HFFc6 (cell line): Measurements from ENCODE around the gene LAMA5. TPM values are rescaled to one million over a fixed set of nuclear protein-coding genes. Genes with fewer than 3 reads are reported as not detected.

Experiments
- DNase-seq: peaks from one replicate; pipeline ENCODE4 v3.0.0-alpha.2; 2018
- H3K27ac Mint-ChIP-seq: 2 replicates; pipeline ENCODE4 v1.8.0; 2020; ENCODE audit warnings: mild to moderate bottlenecking, mixed read lengths
- H3K27me3 Mint-ChIP-seq: 2 replicates; pipeline ENCODE4 v1.8.0; 2021; ENCODE audit warnings: mild to moderate bottlenecking, moderate library complexity, mixed read lengths; ENCODE audit not compliant: insufficient read depth
- H3K36me3 Mint-ChIP-seq: 2 replicates; pipeline ENCODE4 v1.8.0; 2021; ENCODE audit warnings: low read depth, mixed read lengths
- H3K4me1 Mint-ChIP-seq: 2 replicates; pipeline ENCODE4 v1.8.0; 2020; ENCODE audit warnings: low read depth, mixed read lengths
- H3K4me3 Mint-ChIP-seq: 2 replicates; pipeline ENCODE4 v1.8.0; 2020; ENCODE audit warnings: mild to moderate bottlenecking, moderate library complexity, mixed read lengths
- H3K9me3 Mint-ChIP-seq: 2 replicates; pipeline ENCODE4 v1.8.0; 2020; ENCODE audit warnings: mild to moderate bottlenecking, mixed read lengths
- CTCF ChIP-seq: fragments of 200-600 bp; sonication (generic); IDR thresholded peaks from 2 replicates; pipeline ENCODE4 v1.5.0; 2021; ENCODE audit warnings: antibody characterized with exemption, mild to moderate bottlenecking
- total RNA-seq, 6 experiments: library from RNA; stranded (reverse); fragmentation: NEBNext Ultra II Directional; extraction: Animal tissue kit (Norgen Biotek cat#: 25700); gene quantifications; 2 replicates in 1 of 6; 3 replicates in 5 of 6; pipeline ENCODE4 v1.2.3, GENCODE V29; 2021

Gene LAMA5
- total RNA-seq, 6 experiments from 2014 or later, result 1.2 to 2.4 (median 1.5) TPM

- Mint-ChIP-seq H3K4me3 (no peak overlapping the region), H3K9me3 (peaks cover 11% of the 10 kb centered on the region), H3K27me3 (peaks cover 4% of the 10 kb centered on the region; the same call in 1 of the 2 replicates), H3K27ac (no peak overlapping the region), H3K4me1 (peaks cover 1% of the 10 kb centered on the region; the same call in 1 of the 2 replicates), H3K36me3 (peaks cover 10% of the 10 kb centered on the region)
- no peak for TF ChIP-seq CTCF
- DNase-seq, result no peak
These were observed 16.3 kb downstream of the LAMA5 start for GRCh38 chr20:62350629-62351422.

DNA sequence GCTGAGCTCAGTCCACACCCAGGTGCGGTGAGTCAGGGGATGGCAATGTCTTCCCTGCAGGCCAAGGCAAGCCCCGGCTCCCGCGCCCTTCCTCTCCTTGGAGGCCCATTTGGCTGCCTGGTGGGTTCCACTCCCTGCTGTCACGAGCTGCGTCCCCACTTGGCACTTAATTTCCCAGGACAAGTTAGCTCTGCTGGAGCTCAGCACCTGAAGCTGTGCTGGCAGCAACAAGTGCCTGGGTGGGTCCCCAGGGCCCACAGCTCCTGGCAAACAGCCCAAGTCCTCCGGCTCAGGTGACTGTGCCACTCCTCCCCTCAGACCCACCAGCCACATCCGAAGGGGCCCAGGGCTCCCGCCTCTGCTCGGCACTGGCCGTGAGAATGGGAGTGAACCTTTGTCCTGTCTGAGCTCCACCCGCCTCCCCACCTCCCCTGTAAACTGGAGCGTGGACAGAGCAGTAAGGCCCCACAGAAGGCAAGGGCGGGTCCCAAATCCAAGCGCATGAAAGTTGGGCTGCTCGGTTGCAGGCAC, 16.9 kb downstream of the LAMA5 start:
- no peak overlapping the region for H3K4me3 Mint-ChIP-seq
- no peak overlapping the region for H3K27ac Mint-ChIP-seq
- TF ChIP-seq CTCF, result no peak
- DNase-seq, result no peak
- H3K9me3 Mint-ChIP-seq, result peaks cover 11% of the 10 kb centered on the region
- H3K4me1 Mint-ChIP-seq, result no peaks in the 10 kb centered on the region
- peaks cover 4% of the 10 kb centered on the region; the same call in 1 of the 2 replicates for H3K27me3 Mint-ChIP-seq
- H3K36me3 Mint-ChIP-seq, result peaks cover 10% of the 10 kb centered on the region

DNA sequence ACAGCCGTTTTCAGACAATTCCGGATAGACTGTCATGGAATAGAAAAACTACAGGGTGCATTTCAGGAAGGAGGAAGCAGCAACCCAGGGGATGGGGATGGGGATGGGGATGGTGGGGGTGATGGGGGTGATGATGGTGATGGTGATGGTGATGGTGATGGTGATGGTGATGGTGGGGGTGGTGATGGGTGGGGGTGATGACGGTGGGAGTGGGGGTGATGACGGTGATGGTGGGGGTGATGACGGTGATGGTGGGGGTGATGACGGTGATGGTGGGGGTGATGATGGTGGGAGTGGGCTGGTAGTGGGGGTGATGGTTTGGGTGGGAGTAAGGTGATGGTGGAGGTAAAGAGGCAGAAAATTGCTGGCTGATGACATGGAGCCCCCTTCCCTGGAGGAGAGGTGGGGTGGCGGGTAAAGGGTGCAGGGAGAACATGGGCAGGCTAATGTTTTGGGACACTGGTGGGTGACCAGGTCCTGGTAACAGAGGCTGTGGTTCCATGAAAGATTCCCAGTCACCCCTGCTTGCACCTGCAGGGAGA, 17.5 kb downstream of the LAMA5 start:
- Mint-ChIP-seq H3K27me3 (peaks cover 4% of the 10 kb centered on the region; the same call in 1 of the 2 replicates), H3K27ac (no peak overlapping the region), H3K4me3 (no peak overlapping the region), H3K4me1 (no peaks in the 10 kb centered on the region), H3K36me3 (peaks cover 10% of the 10 kb centered on the region), H3K9me3 (peaks cover 11% of the 10 kb centered on the region)
- no peak for DNase-seq
- no peak for TF ChIP-seq CTCF

- Mint-ChIP-seq H3K4me1 (no peaks in the 10 kb centered on the region), H3K9me3 (peaks cover 11% of the 10 kb centered on the region), H3K27me3 (peaks cover 4% of the 10 kb centered on the region; the same call in 1 of the 2 replicates), H3K27ac (no peak overlapping the region), H3K4me3 (no peak overlapping the region), H3K36me3 (peaks cover 10% of the 10 kb centered on the region)
- DNase-seq, result no peak
- no peak for TF ChIP-seq CTCF
These were observed 18.5 kb downstream of the LAMA5 start for GRCh38 chr20:62348604-62349003.

DNA sequence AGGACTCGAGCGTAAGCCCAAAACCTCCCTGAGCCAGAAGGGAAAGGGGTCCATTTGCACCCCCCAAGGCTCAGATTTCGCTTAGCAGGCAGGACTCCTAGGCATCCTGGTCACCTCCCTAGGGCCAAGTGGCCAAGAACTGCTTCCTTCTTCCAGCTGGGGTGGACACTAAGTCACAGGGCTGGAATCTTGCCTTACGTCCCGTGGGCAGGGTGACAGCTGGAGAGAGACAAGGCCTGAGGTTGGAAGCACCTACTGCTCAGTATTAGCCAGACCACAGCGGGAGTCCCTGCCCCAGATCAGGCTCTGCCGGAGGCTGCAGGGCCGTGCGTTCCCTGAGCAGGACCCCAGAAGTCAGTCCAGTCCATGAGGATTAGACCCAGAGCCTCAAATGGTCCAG, 19.7 kb downstream of the LAMA5 start:
- Mint-ChIP-seq H3K9me3 (peaks cover 11% of the 10 kb centered on the region), H3K27ac (no peak overlapping the region), H3K4me1 (no peaks in the 10 kb centered on the region), H3K4me3 (no peak overlapping the region), H3K36me3 (peaks cover 10% of the 10 kb centered on the region), H3K27me3 (peaks cover 11% of the 10 kb centered on the region)
- DNase-seq, result no peak
- TF ChIP-seq CTCF, result no peak
